Activated B cell treated with CpG ODN at 0.5 μM for 24 hours (primary cell): ENCODE data around the gene SLX9. TPM values are rescaled to one million over a fixed set of nuclear protein-coding genes. Genes with fewer than 3 reads are reported as not detected.

ENCODE experiments used
- ATAC-seq: fragments of 200-7000 bp; cut with Tn5 transposase; one replicate; pipeline ENCODE4 v1.10.0; 2021; ENCODE audit warnings: low read depth, mild to moderate bottlenecking, moderate library complexity
- CTCF ChIA-PET: fragments of 350-600 bp; sonication (Branson Sonifier 250); formaldehyde crosslinking; loops from one replicate; lab custom pipeline; 2021; ENCODE audit warnings: antibody characterized with exemption; lab: Charles Lee
- POLR2A ChIA-PET: fragments of 350-600 bp; sonication (Branson Sonifier 250); formaldehyde crosslinking; loops from one replicate; lab custom pipeline; 2021; ENCODE audit warnings: antibody characterized with exemption; lab: Charles Lee
- DNase-seq: peaks from one replicate; pipeline ENCODE4 v3.0.0; 2022
- H3K27ac Mint-ChIP-seq: one replicate; pipeline ENCODE4 v1.8.0; 2020; ENCODE audit warnings: mixed read lengths
- H3K27me3 Mint-ChIP-seq: one replicate; pipeline ENCODE4 v1.8.0; 2021; ENCODE audit warnings: mixed read lengths
- H3K36me3 Mint-ChIP-seq: one replicate; pipeline ENCODE4 v1.8.0; 2021; ENCODE audit warnings: low read depth, mixed read lengths
- H3K4me1 Mint-ChIP-seq: one replicate; pipeline ENCODE4 v1.8.0; 2021; ENCODE audit warnings: mixed read lengths
- H3K4me3 Mint-ChIP-seq: one replicate; pipeline ENCODE4 v1.8.0; 2020; ENCODE audit warnings: mild to moderate bottlenecking, mixed read lengths
- H3K9me3 Mint-ChIP-seq: one replicate; pipeline ENCODE4 v1.8.0; 2020; ENCODE audit warnings: mixed read lengths
- intact Hi-C: fragments of 100-400 bp; cut with micrococcal nuclease; formaldehyde crosslinking; loops from one replicate; pipeline ENCODE4 v1.15.1; 2024
- total RNA-seq: library from RNA; stranded (reverse); gene quantifications from 2 replicates; pipeline ENCODE4 v1.2.3, GENCODE V29; 2022
- TF ChIP-seq, protein P1 (sequence below): fragments of 200-600 bp; IDR thresholded peaks from one replicate; pipeline ENCODE4 v1.8.0; 2022; ENCODE audit warnings: antibody characterized with exemption, mild to moderate bottlenecking

SLX9 gene
- total RNA-seq, 1 donor from 2014 or later, result 26.0 TPM

DNA sequence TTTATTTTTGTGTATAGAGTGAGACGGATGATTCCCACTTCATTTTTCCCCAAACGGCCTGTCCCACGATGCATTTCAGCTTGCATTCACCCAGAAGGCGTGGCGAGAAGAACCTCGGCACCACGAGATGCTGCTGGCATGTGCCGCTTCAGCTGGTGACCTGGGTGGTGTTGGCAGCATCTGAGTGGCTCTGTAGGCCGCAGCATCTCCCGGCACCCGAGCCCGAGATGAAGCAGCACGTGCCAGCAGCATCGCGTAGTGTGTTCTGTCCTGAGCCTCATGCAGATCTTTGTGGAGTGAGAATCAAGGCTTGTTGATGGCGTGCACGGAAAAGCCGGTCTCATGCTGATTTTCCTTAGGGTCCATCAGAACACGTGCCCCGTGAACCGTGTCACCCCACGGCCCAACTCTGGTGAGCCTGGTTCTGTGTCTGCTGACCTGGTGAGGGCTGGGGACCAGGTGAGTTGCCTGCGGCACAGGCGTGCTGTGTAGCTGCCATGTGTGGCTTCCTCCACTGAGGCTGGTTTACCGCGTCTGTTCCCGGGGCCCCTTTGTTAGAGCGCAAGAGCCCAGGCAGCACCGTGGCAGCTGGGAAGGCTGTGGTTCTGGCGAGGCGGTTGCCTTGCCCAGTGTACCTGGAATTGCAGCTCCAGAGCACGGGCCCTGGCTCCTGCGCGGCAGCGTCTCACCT lies 16.7 kb downstream of the SLX9 start:
- ATAC-seq (no peak), DNase-seq (no peak)
- H3K36me3 Mint-ChIP-seq, result peaks cover 62% of the 10 kb centered on the region
- ChIA-PET CTCF (interaction anchor here (0.8 to 1.1 kb wide), 3 partner anchors 172 to 181 kb away, joined by 3 to 7 read pairs (median 6); no protein-coding TSS in a partner anchor), POLR2A (no interaction called here)
- H3K9me3 Mint-ChIP-seq, result no peaks in the 10 kb centered on the region
- no peaks in the 10 kb centered on the region for H3K27me3 Mint-ChIP-seq
- peaks cover 17% of the 10 kb centered on the region for H3K4me1 Mint-ChIP-seq
- TF ChIP-seq, protein P1, sequence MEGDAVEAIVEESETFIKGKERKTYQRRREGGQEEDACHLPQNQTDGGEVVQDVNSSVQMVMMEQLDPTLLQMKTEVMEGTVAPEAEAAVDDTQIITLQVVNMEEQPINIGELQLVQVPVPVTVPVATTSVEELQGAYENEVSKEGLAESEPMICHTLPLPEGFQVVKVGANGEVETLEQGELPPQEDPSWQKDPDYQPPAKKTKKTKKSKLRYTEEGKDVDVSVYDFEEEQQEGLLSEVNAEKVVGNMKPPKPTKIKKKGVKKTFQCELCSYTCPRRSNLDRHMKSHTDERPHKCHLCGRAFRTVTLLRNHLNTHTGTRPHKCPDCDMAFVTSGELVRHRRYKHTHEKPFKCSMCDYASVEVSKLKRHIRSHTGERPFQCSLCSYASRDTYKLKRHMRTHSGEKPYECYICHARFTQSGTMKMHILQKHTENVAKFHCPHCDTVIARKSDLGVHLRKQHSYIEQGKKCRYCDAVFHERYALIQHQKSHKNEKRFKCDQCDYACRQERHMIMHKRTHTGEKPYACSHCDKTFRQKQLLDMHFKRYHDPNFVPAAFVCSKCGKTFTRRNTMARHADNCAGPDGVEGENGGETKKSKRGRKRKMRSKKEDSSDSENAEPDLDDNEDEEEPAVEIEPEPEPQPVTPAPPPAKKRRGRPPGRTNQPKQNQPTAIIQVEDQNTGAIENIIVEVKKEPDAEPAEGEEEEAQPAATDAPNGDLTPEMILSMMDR, result no peak
- H3K27ac Mint-ChIP-seq, result no peak overlapping the region
- intact Hi-C loops, result no loop called here
- no peak overlapping the region for H3K4me3 Mint-ChIP-seq

DNA sequence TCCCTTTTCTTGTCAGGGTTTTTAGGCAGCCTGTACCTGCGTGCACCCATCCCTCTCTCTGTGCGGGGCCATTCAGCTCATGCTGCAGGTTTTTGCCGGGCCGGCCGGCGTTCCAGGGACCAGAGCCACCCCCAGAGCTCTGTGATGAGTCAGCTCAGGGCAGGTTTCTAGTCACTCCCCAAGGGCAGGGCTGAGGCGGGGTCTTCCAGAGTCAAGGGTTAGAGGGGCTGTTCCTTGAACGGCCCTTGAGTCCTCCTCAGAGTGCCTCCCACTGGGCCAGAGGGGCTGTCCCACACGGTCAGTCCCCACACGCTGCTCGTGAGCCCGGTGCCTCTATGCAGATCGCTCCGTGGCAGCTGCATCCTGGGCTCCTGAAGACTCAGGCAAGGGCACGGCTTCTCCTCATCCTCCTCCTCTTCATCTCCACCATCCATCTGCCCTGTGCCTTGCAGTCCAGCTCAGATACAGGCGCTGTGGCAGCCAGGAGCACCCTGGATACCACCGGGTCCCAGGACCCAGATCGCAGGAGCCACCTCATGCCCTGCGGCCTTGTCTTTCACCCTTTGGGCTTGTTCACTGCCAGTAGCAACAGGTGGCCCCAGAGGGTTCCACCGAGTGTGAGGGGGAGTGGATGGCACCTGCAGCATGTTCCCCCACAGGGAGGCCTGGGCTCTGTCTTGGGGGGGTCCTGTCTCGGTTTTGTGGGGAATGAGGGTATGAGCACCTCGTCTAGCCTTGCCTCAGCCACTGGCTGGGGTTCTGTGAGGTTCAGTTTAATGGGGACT lies 17.4 kb downstream of the SLX9 start:
- ATAC-seq (no peak), DNase-seq (no peak)
- TF ChIP-seq, protein P1, result no peak
- Mint-ChIP-seq H3K27ac (no peak overlapping the region), H3K36me3 (peaks cover 63% of the 10 kb centered on the region), H3K4me3 (no peak overlapping the region), H3K4me1 (peaks cover 13% of the 10 kb centered on the region), H3K27me3 (no peaks in the 10 kb centered on the region), H3K9me3 (no peaks in the 10 kb centered on the region)
- CTCF ChIA-PET, result interaction anchor here (0.9 to 1.1 kb wide), 2 partner anchors 171 to 183 kb away, joined by 3 to 7 read pairs; no protein-coding TSS in a partner anchor
- intact Hi-C loops, result no loop called here
- POLR2A ChIA-PET, result interaction anchor here (1.0 kb wide), 1 partner anchor 16 kb away, joined by 3 read pairs; no protein-coding TSS in a partner anchor

DNA sequence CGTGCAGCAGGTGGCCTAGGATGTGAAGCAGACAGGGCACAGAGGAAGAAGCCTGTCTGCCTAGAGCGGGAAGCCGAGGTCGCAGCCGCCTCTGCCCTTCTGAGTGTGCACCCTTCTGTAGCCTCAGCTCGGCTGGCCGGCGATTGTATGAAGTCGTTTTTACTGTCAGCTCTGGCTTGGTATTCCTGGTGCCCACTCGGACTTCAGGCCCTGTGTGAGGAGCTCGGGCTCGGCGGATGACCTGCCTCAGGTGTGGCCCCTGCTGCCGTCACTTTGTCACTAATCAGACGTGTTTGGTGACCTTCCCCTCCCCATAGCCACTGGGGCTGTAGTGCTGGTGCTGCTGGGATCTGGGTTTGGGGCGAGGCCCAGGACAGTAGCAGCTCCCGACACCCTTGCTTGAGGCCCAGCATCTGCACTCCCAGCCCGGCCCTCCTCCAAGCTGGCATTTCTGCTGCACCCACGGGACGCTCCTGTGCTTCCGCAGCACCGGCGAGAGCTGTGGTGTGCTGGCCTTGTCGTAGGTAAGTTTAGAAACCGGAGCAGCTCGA lies 18.1 kb downstream of the SLX9 start:
- ATAC-seq (no peak), DNase-seq (no peak)
- POLR2A ChIA-PET, result interaction anchor here (1.0 kb wide), 1 partner anchor 17 kb away, joined by 3 read pairs; no protein-coding TSS in a partner anchor
- H3K4me1 Mint-ChIP-seq, result peaks cover 5% of the 10 kb centered on the region
- TF ChIP-seq, protein P1, result no peak
- H3K27me3 Mint-ChIP-seq, result no peaks in the 10 kb centered on the region
- H3K27ac Mint-ChIP-seq, result no peak overlapping the region
- H3K4me3 Mint-ChIP-seq, result no peak overlapping the region
- peaks cover 70% of the 10 kb centered on the region for H3K36me3 Mint-ChIP-seq
- no peaks in the 10 kb centered on the region for H3K9me3 Mint-ChIP-seq
- CTCF ChIA-PET, result interaction anchor here (0.9 kb wide), 2 partner anchors 180 to 183 kb away, joined by 3 to 4 read pairs; no protein-coding TSS in a partner anchor
- intact Hi-C loops, result no loop called here

DNA sequence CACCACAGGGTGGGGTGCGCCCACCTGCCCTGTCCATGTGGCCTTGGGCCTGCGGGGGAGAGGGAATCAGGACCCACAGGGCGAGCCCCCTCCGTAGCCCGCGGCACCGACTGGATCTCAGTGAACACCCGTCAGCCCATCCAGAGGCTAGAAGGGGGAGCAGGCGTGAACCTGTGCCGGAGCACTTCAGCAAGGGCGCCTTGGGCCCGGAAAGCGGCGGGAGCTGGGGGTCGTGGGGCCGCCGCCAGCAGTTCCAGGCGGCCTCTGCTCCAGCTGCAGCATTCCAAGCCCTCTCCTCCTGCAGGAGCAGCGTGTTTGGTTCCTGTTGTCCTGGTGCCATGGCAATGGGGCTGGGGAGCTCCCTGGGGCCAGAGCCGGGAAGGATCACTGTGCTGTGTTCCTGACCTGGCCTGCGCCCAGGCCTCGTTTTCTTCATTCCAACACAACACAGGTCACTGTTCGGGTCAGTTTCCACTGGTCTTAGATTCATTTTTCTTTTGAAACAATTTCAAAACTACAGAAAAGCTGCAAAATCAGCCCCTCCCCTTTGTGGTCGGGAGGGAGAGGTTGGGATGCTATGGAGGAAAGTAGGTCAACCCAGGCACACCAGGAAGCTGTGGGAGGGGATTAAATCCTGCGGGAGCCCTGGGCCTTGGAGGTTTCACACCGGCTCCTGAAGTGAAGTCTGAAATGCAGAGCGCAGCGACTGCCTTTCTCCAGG lies 18.8 kb downstream of the SLX9 start:
- DNase-seq, result no peak
- Mint-ChIP-seq H3K9me3 (no peaks in the 10 kb centered on the region), H3K27me3 (no peaks in the 10 kb centered on the region), H3K4me3 (no peak overlapping the region), H3K27ac (no peak overlapping the region), H3K4me1 (peaks cover 3% of the 10 kb centered on the region), H3K36me3 (peaks cover 73% of the 10 kb centered on the region)
- ChIA-PET POLR2A (interaction anchor here (1.0 kb wide), 1 partner anchor 17 kb away, joined by 3 read pairs; no protein-coding TSS in a partner anchor), CTCF (interaction anchor here (0.9 kb wide), 2 partner anchors 179 to 182 kb away, joined by 3 to 4 read pairs; no protein-coding TSS in a partner anchor)
- TF ChIP-seq, protein P1, result no peak
- intact Hi-C loops, result no loop called here
- no peak for ATAC-seq
